Ishikawa (cell line): ENCODE data around the gene NR6A1.

Source experiments
- CEBPB ChIP-seq: IDR thresholded peaks from 2 replicates; pipeline ENCODE4 v1.6.1; 2012
- CREB1 ChIP-seq: IDR thresholded peaks from 2 replicates; pipeline ENCODE4 v1.6.1; 2012; ENCODE audit warnings: low read depth
- EGR1 ChIP-seq: IDR thresholded peaks from 2 replicates; pipeline ENCODE4 v1.6.1; 2012
- EP300 ChIP-seq: IDR thresholded peaks from 2 replicates; pipeline ENCODE4 v1.6.1; 2012; ENCODE audit warnings: borderline replicate concordance
- FOXM1 ChIP-seq: IDR thresholded peaks from 2 replicates; pipeline ENCODE4 v1.6.1; 2012; ENCODE audit warnings: low read depth, borderline replicate concordance
- MAX ChIP-seq: IDR thresholded peaks from 2 replicates; pipeline ENCODE4 v1.6.1; 2012
- NFIC ChIP-seq: IDR thresholded peaks from 2 replicates; pipeline ENCODE4 v1.6.1; 2012
- RAD21 ChIP-seq: IDR thresholded peaks from 2 replicates; pipeline ENCODE4 v1.6.1; 2012; ENCODE audit warnings: low read depth
- REST ChIP-seq: IDR thresholded peaks from 2 replicates; pipeline ENCODE4 v1.6.1; 2012; ENCODE audit warnings: low read depth, mild to moderate bottlenecking
- TAF1 ChIP-seq: IDR thresholded peaks from 2 replicates; pipeline ENCODE4 v1.6.1; 2012; ENCODE audit warnings: low read depth, mild to moderate bottlenecking
- TCF12 ChIP-seq: IDR thresholded peaks from 2 replicates; pipeline ENCODE4 v1.6.1; 2012; ENCODE audit warnings: low read depth
- TEAD4 ChIP-seq: IDR thresholded peaks from 2 replicates; pipeline ENCODE4 v1.6.1; 2012
- USF1 ChIP-seq: IDR thresholded peaks from 2 replicates; pipeline ENCODE4 v1.6.1; 2012
- YY1 ChIP-seq: IDR thresholded peaks from 2 replicates; pipeline ENCODE4 v1.6.1; 2012; ENCODE audit warnings: low read depth
- ZBTB7A ChIP-seq: IDR thresholded peaks from 2 replicates; pipeline ENCODE4 v1.6.1; 2012; ENCODE audit warnings: low read depth

Gene NR6A1

GRCh38 chr9:124749781-124750180 is 21.3 kb downstream of the NR6A1 start:
- TF ChIP-seq TCF12, result no peak
- TF ChIP-seq YY1, result no peak
- TF ChIP-seq REST, result no peak
- TF ChIP-seq NFIC, result no peak
- TF ChIP-seq MAX, result no peak
- TF ChIP-seq EGR1, result no peak
- no peak for TF ChIP-seq CEBPB
- no peak for TF ChIP-seq USF1
- TF ChIP-seq RAD21, result no peak
- no peak for TF ChIP-seq EP300
- no peak for TF ChIP-seq FOXM1
- TF ChIP-seq TAF1, result no peak
- TF ChIP-seq TEAD4, result no peak
- TF ChIP-seq CREB1, result no peak

GRCh38 chr9:124749284-124749683 is 21.8 kb downstream of the NR6A1 start:
- TF ChIP-seq USF1 (no peak), ZBTB7A (no peak), MAX (no peak), CREB1 (no peak), EP300 (no peak), TEAD4 (no peak), REST (no peak), TAF1 (no peak)

GRCh38 chr9:124747065-124747464 is 24.0 kb downstream of the NR6A1 start:
- no peak for TF ChIP-seq EP300

- no peak for TF ChIP-seq MAX
- TF ChIP-seq FOXM1, result no peak
- TF ChIP-seq TEAD4, result peak; percentile 64
- 0 out of 2 replicates have a peak, but pooled peaks have one; percentile 33 for TF ChIP-seq TCF12
- TF ChIP-seq EGR1, result no peak
- no peak for TF ChIP-seq YY1
- no peak for TF ChIP-seq REST
- no peak for TF ChIP-seq ZBTB7A
- no peak for TF ChIP-seq EP300
These were observed 27.3 kb downstream of the NR6A1 start for GRCh38 chr9:124743686-124744348.

- TF ChIP-seq YY1 (no peak), REST (no peak)
These were observed 28.2 kb downstream of the NR6A1 start for GRCh38 chr9:124742940-124743339.
